Activated naive CD4-positive, alpha-beta T cell treated with anti-CD3 and anti-CD28 coated beads, Interleukin-2, amount 50 U/mL, for 24 hours (primary cell): ENCODE data around the gene SYMPK.

Experiments
- H3K27ac Mint-ChIP-seq: one replicate; pipeline ENCODE4 v1.8.0; 2021; ENCODE audit warnings: mild to moderate bottlenecking, mixed read lengths
- H3K27me3 Mint-ChIP-seq: one replicate; pipeline ENCODE4 v1.8.0; 2021; ENCODE audit warnings: mixed read lengths
- H3K36me3 Mint-ChIP-seq: one replicate; pipeline ENCODE4 v1.8.0; 2021; ENCODE audit warnings: mixed read lengths
- H3K4me1 Mint-ChIP-seq: one replicate; pipeline ENCODE4 v1.8.0; 2021; ENCODE audit warnings: mixed read lengths
- H3K4me3 Mint-ChIP-seq: one replicate; pipeline ENCODE4 v1.8.0; 2021; ENCODE audit warnings: mild to moderate bottlenecking, mixed read lengths
- H3K9me3 Mint-ChIP-seq: one replicate; pipeline ENCODE4 v1.8.0; 2021; ENCODE audit warnings: mixed read lengths

SYMPK gene

GRCh38 chr19:45777395-45777961, 85.5 kb downstream of the SYMPK start:
- Mint-ChIP-seq H3K36me3 (peaks cover 4% of the 10 kb centered on the region), H3K9me3 (no peaks in the 10 kb centered on the region), H3K27me3 (peaks cover 12% of the 10 kb centered on the region), H3K4me3 (no peak overlapping the region), H3K27ac (no peak overlapping the region), H3K4me1 (peaks cover 19% of the 10 kb centered on the region)

DNA sequence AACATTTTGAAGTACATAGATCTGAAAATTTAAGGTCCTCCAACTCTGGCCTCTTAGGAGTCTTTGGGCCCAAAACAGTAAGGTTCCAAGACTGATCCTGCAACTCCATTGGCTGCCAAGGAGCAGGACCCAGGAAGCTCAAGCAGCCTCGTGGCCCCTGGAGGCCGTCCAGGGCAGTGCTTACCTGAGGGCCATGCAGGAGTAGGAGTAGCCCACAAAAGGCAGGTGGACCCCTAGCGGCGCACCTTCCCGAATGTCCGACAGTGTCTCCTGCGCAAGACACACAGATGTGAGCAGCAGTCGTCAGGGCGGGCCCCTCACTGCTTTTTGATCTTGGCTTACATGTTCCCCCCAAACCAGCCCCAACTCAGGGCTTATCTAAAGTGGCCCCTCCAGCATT, 88.2 kb downstream of the SYMPK start:
- H3K9me3 Mint-ChIP-seq: no peaks in the 10 kb centered on the region
- no peak overlapping the region for H3K27ac Mint-ChIP-seq
- H3K36me3 Mint-ChIP-seq: peaks cover 4% of the 10 kb centered on the region
- H3K4me3 Mint-ChIP-seq: no peak overlapping the region
- peaks cover 19% of the 10 kb centered on the region for H3K4me1 Mint-ChIP-seq
- peaks cover 8% of the 10 kb centered on the region for H3K27me3 Mint-ChIP-seq

DNA sequence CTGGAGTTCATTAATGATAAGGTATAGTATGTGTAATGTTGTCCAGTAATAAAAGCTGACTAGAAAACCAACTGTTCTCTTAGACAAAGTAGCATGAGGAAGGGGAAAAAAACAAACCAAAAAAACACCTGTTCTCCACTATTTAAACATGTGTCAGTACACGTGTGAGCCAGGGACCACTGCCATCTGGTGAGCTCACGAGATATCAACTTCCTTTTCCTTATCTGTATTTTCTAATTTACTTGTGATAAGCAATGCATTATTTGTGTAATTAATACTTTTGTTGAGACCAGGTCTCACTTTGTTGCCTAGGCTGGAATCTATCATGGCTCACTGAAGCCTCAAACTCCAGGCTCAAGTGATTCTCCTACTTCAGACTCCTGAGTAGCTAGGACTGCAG, 89.6 kb downstream of the SYMPK start:
- Mint-ChIP-seq H3K4me3 (no peak overlapping the region), H3K27me3 (no peaks in the 10 kb centered on the region), H3K36me3 (no peaks in the 10 kb centered on the region), H3K9me3 (no peaks in the 10 kb centered on the region), H3K27ac (no peak overlapping the region), H3K4me1 (peaks cover 6% of the 10 kb centered on the region)

DNA sequence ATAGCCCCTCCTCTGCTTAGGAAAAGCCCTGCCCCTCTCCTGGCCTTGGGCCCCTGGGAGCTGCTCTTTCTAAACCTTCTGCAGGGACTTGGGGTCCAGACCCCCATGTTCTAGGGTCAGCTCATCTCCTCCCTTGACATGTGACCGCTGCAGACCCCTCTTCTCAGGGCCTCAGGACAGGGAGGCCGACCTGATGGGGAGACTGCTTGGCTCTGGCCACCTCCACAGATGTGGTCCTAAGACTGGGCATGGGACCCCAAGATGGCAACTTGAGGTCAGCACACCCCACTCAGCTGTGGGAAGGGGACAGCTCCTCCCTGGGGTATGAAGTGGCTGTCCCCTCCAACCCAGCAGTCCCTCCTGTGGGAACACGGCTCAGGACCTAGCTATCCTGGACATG, 90.0 kb downstream of the SYMPK start:
- no peaks in the 10 kb centered on the region for H3K9me3 Mint-ChIP-seq
- no peak overlapping the region for H3K4me3 Mint-ChIP-seq

GRCh38 chr19:45772130-45772840, 90.7 kb downstream of the SYMPK start:
- Mint-ChIP-seq H3K4me1 (peaks cover 5% of the 10 kb centered on the region), H3K27ac (peak overlapping the region; percentile 14), H3K27me3 (no peaks in the 10 kb centered on the region), H3K9me3 (no peaks in the 10 kb centered on the region), H3K4me3 (no peak overlapping the region), H3K36me3 (no peaks in the 10 kb centered on the region)

More for the DNA sequence above, 90.0 kb downstream of the SYMPK start:
- Mint-ChIP-seq H3K27me3 (no peaks in the 10 kb centered on the region), H3K27ac (no peak overlapping the region), H3K36me3 (no peaks in the 10 kb centered on the region), H3K4me1 (peaks cover 5% of the 10 kb centered on the region)

GRCh38 chr19:45771311-45771933, 91.5 kb downstream of the SYMPK start:
- H3K9me3 Mint-ChIP-seq: no peaks in the 10 kb centered on the region
- H3K4me3 Mint-ChIP-seq: no peak overlapping the region
- H3K4me1 Mint-ChIP-seq: peaks cover 5% of the 10 kb centered on the region
- H3K36me3 Mint-ChIP-seq: no peaks in the 10 kb centered on the region
- no peak overlapping the region for H3K27ac Mint-ChIP-seq
- no peaks in the 10 kb centered on the region for H3K27me3 Mint-ChIP-seq

GRCh38 chr19:45770192-45771101, 92.5 kb downstream of the SYMPK start:
- no peak overlapping the region for H3K27ac Mint-ChIP-seq
- peak overlapping the region; percentile 86 for H3K4me3 Mint-ChIP-seq
- H3K9me3 Mint-ChIP-seq: no peaks in the 10 kb centered on the region
- H3K4me1 Mint-ChIP-seq: peaks cover 5% of the 10 kb centered on the region
- no peaks in the 10 kb centered on the region for H3K36me3 Mint-ChIP-seq
- peaks cover 1% of the 10 kb centered on the region for H3K27me3 Mint-ChIP-seq

DNA sequence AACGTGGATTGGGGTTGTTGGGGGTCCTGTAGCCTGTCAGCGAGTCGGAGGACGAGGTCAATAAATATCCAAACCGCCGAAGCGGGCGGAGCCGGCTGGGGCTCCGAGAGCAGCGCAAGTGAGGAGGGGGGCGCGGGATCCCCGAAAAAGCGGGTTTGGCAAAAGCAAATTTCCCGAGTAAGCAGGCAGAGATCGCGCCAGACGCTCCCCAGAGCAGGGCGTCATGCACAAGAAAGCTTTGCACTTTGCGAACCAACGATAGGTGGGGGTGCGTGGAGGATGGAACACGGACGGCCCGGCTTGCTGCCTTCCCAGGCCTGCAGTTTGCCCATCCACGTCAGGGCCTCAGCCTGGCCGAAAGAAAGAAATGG, 93.1 kb downstream of the SYMPK start:
- Mint-ChIP-seq H3K4me3 (peak overlapping the region; percentile 86), H3K4me1 (peaks cover 5% of the 10 kb centered on the region), H3K27ac (peak overlapping the region; percentile 80), H3K36me3 (no peaks in the 10 kb centered on the region), H3K9me3 (no peaks in the 10 kb centered on the region), H3K27me3 (peaks cover 4% of the 10 kb centered on the region)

GRCh38 chr19:45768984-45769782, 93.8 kb downstream of the SYMPK start, which contains the start of gene SIX5:
Gene SIX5, minus strand, starts transcription at chr19:45769252. Its CDS starts 408 bp downstream, at chr19:45768844.
- Mint-ChIP-seq H3K36me3 (no peaks in the 10 kb centered on the region), H3K27me3 (peaks cover 5% of the 10 kb centered on the region), H3K4me3 (peak within 1 kb of the TSS; percentile 86), H3K4me1 (peaks cover 5% of the 10 kb centered on the region), H3K27ac (peak within 1 kb of the TSS; percentile 80), H3K9me3 (no peaks in the 10 kb centered on the region)

- Mint-ChIP-seq H3K4me3 (peak overlapping the region; percentile 86), H3K27ac (no peak overlapping the region), H3K36me3 (no peaks in the 10 kb centered on the region), H3K9me3 (no peaks in the 10 kb centered on the region), H3K4me1 (peaks cover 5% of the 10 kb centered on the region), H3K27me3 (peaks cover 5% of the 10 kb centered on the region)
These were observed 94.3 kb downstream of the SYMPK start for GRCh38 chr19:45768655-45768983.

DNA sequence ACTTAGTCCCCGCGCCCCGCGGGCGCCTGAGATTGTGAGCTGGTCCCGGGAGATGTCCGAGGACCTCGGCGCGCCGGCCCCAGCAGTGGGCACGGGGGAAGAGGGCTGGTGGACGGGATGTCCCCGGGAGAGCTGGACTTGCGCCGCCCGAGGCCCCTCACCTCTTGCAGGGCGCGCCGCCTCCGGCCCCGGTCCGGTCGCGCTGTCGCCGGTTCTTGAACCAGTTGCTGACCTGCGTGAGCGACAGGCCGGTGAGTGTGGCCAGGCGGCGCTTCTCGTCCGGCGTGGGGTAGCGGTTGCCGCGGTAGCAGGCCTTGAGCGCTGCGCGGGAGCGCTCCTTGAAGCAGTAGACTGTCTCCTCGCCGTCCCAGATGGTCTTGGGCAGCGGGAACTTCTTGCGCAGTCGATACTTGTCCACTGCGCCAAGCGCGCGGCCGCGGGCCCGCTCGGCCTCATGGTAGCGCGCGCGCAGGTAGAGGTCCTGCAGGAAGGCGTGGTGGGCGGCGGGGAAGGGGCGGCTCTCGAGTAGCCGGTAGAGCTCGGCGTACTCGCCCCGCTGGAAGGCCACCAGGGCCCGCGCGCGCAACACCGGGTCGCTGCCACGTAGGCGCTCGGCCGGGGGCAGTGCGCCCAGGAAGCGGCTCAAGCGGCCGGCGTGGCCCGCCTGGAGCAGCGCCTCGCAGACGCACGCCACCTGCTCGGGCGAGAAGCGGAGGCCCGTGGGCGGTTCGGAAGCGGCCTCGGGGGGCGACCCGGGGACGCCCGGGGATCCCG, 94.9 kb downstream of the SYMPK start:
- Mint-ChIP-seq H3K4me1 (peaks cover 5% of the 10 kb centered on the region), H3K27ac (no peak overlapping the region), H3K27me3 (peaks cover 5% of the 10 kb centered on the region), H3K36me3 (no peaks in the 10 kb centered on the region), H3K9me3 (no peaks in the 10 kb centered on the region), H3K4me3 (peak overlapping the region; percentile 68)

GRCh38 chr19:45767410-45767880, 95.5 kb downstream of the SYMPK start:
- no peak overlapping the region for H3K27ac Mint-ChIP-seq
- H3K9me3 Mint-ChIP-seq: no peaks in the 10 kb centered on the region
- H3K4me3 Mint-ChIP-seq: peak overlapping the region; percentile 11
- no peaks in the 10 kb centered on the region for H3K36me3 Mint-ChIP-seq
- peaks cover 5% of the 10 kb centered on the region for H3K27me3 Mint-ChIP-seq
- H3K4me1 Mint-ChIP-seq: peaks cover 5% of the 10 kb centered on the region

- no peaks in the 10 kb centered on the region for H3K9me3 Mint-ChIP-seq
- peaks cover 5% of the 10 kb centered on the region for H3K4me1 Mint-ChIP-seq
- no peak overlapping the region for H3K27ac Mint-ChIP-seq
- H3K4me3 Mint-ChIP-seq: no peak overlapping the region
- no peaks in the 10 kb centered on the region for H3K36me3 Mint-ChIP-seq
- H3K27me3 Mint-ChIP-seq: peaks cover 5% of the 10 kb centered on the region
These were observed 96.0 kb downstream of the SYMPK start for GRCh38 chr19:45766869-45767346.

- H3K9me3 Mint-ChIP-seq: no peaks in the 10 kb centered on the region
- H3K27me3 Mint-ChIP-seq: peaks cover 5% of the 10 kb centered on the region
- no peak overlapping the region for H3K4me3 Mint-ChIP-seq
- H3K36me3 Mint-ChIP-seq: no peaks in the 10 kb centered on the region
- H3K27ac Mint-ChIP-seq: no peak overlapping the region
- H3K4me1 Mint-ChIP-seq: peaks cover 5% of the 10 kb centered on the region
These were observed 96.6 kb downstream of the SYMPK start for GRCh38 chr19:45766296-45766868.
